ENCODE data around the gene NMU.

NMU gene

GRCh38 chr4:55568905-55569504 is 67.1 kb downstream of the NMU start (continued):
- TF ChIP-seq PRDM4 (tag by site-specific recombination; IDR thresholded peaks at IDR 0.05), result no peak
- no peak for TF ChIP-seq ZNF140 (tag by site-specific recombination; IDR thresholded peaks at IDR 0.05)
- TF ChIP-seq ZFHX2 (tag by site-specific recombination; conservative IDR thresholded peaks at IDR 0.05), result no peak
- no peak for TF ChIP-seq GLIS1 (tag by site-specific recombination; IDR thresholded peaks at IDR 0.05)
- no peak for TF ChIP-seq ZNF654 (tag by site-specific recombination; IDR thresholded peaks at IDR 0.05; ENCODE audit: low read depth)
- no peak for TF ChIP-seq ZEB2 (tag by site-specific recombination; IDR thresholded peaks at IDR 0.05)
- TF ChIP-seq ZNF302 (tag by site-specific recombination; IDR thresholded peaks at IDR 0.05; ENCODE audit: low read depth), result no peak

- no peaks in the 10 kb centered on the region for H3K9me3 ChIP-seq (ENCODE audit: control insufficient read depth, insufficient read depth, low read depth, low read length)
- H3K27ac ChIP-seq (ENCODE audit: extremely low read depth, low read depth, low read length), result no peak overlapping the region
- ChIA-PET CTCF (no interaction called here), POLR2A (no interaction called here)
- TF ChIP-seq ZNF2 (tag by site-specific recombination; IDR thresholded peaks at IDR 0.05) (no peak), ZNF248 (tag by site-specific recombination; IDR thresholded peaks at IDR 0.05) (no peak), ZNF514 (tag by site-specific recombination; IDR thresholded peaks at IDR 0.05) (no peak), ZNF555 (tag by site-specific recombination; conservative IDR thresholded peaks at IDR 0.05) (no peak), HOXD13 (CRISPR knock-in tag; IDR thresholded peaks at IDR 0.05; ENCODE audit: borderline replicate concordance) (no peak), BCL11A (tag by site-specific recombination; IDR thresholded peaks at IDR 0.05; ENCODE audit: low read depth) (no peak), KLF8 (tag by site-specific recombination; IDR thresholded peaks at IDR 0.05) (no peak), YY1 (tag by site-specific recombination; IDR thresholded peaks at IDR 0.05) (no peak), ZNF18 (tag by site-specific recombination; IDR thresholded peaks at IDR 0.05) (no peak), ZNF394 (tag by site-specific recombination; IDR thresholded peaks at IDR 0.05; ENCODE audit: borderline replicate concordance) (no peak), GLI2 (tag by site-specific recombination; IDR thresholded peaks at IDR 0.05; ENCODE audit: borderline replicate concordance, low read depth) (no peak), IKZF3 (tag by site-specific recombination; IDR thresholded peaks at IDR 0.05) (no peak), ZSCAN4 (tag by site-specific recombination; IDR thresholded peaks at IDR 0.05) (no peak), ZNF114 (tag by site-specific recombination; IDR thresholded peaks at IDR 0.05) (no peak)
- H3K4me1 ChIP-seq (ENCODE audit: control insufficient read depth, insufficient read depth, low read length), result no peaks in the 10 kb centered on the region
- no peaks in the 10 kb centered on the region for H3K36me3 ChIP-seq (ENCODE audit: control insufficient read depth in 2 of 2, insufficient read depth in 1 of 2, low read length in 2 of 2)
- no peak overlapping the region for H3K4me3 ChIP-seq (ENCODE audit: low read depth, low read length)
Measured at GRCh38 chr4:55561889-55562288, 74.2 kb downstream of the NMU start.
